AG04449 (cell line): ENCODE results near the gene AFAP1.
A peak's percentile ranks its signal among the peaks of the same experiment; 100 is the strongest.
"Not testable (repeated sequence)": the region's sequence is repeated elsewhere in the genome, so short reads cannot be mapped to it uniquely, and the experiment has no call there.

Experiments used
- CTCF ChIA-PET: fragments of 350-600 bp; formaldehyde crosslinking; extraction: SDS; loops from one replicate; lab custom pipeline; 2021; ENCODE audit warnings: antibody characterized with exemption; lab: Yijun Ruan, JAX
- POLR2A ChIA-PET: fragments of 400-600, 350-600 bp; formaldehyde crosslinking; extraction: SDS; loops from one replicate; lab custom pipeline; 2020; ENCODE audit warnings: antibody characterized with exemption, inconsistent platforms; lab: Yijun Ruan, JAX
- DNase-seq: peaks from one replicate; pipeline ENCODE4 v3.0.0-alpha.2; 2010; ENCODE audit warnings: low read depth, low spot score
- H3K4me3 ChIP-seq: 2 replicates; pipeline ENCODE4 v1.5.1; 2011; ENCODE audit warnings: low read depth, mild to moderate bottlenecking, control low read depth, low read length
- CTCF ChIP-seq: IDR thresholded peaks from one replicate; pipeline ENCODE4 v1.5.1; 2011; ENCODE audit warnings: mild to moderate bottlenecking, moderate library complexity, low read length, control low read depth, inconsistent platforms; ENCODE audit not compliant: insufficient read depth; ENCODE audit errors: missing control alignments

Gene AFAP1

GRCh38 chr4:7947927-7948326 lies 8.3 kb upstream of the AFAP1 start:
- ChIA-PET CTCF (interaction anchor here (1.5 to 1.9 kb wide), 2 partner anchors 10 to 12 kb away, joined by 3 to 7 read pairs; no protein-coding TSS in a partner anchor), POLR2A (interaction anchor here (1.7 kb wide), 1 partner anchor 8 kb away, joined by 5 read pairs; the partner anchor contains the start of gene AFAP1)
- no peak for DNase-seq
- H3K4me3 ChIP-seq: no peak overlapping the region
- no peak for TF ChIP-seq CTCF

- ChIA-PET CTCF (interaction anchor here (0.8 to 1.6 kb wide), 3 partner anchors 10 to 42 kb away, joined by 4 to 6 read pairs (median 5); no protein-coding TSS in a partner anchor), POLR2A (no interaction called here)
These were observed 6.2 kb upstream of the AFAP1 start for GRCh38 chr4:7945709-7946380.

GRCh38 chr4:7944599-7945220 lies 5.0 kb upstream of the AFAP1 start:
- CTCF ChIA-PET: interaction anchor here (1.6 kb wide), 1 partner anchor 44 kb away, joined by 6 read pairs; no protein-coding TSS in a partner anchor
- DNase-seq: peak; percentile 36
- no peak for TF ChIP-seq CTCF
- no peak overlapping the region for H3K4me3 ChIP-seq
- POLR2A ChIA-PET: interaction anchor here (0.6 kb wide), 2 partner anchors 16 to 110 kb away, joined by 3 read pairs; no protein-coding TSS in a partner anchor

More at GRCh38 chr4:7945709-7946380, 6.2 kb upstream of the AFAP1 start:
- no peak for TF ChIP-seq CTCF
- no peak overlapping the region for H3K4me3 ChIP-seq
- DNase-seq: no peak

GRCh38 chr4:7943688-7944087 lies 4.0 kb upstream of the AFAP1 start:
- H3K4me3 ChIP-seq, DNase-seq, POLR2A ChIA-PET: not testable (repeated sequence)
- CTCF ChIA-PET: interaction anchor here (1.9 kb wide), 1 partner anchor 12 kb away, joined by 5 read pairs; no protein-coding TSS in a partner anchor

GRCh38 chr4:7943211-7943610 lies 3.5 kb upstream of the AFAP1 start:
- no peak overlapping the region for H3K4me3 ChIP-seq
- ChIA-PET CTCF (interaction anchor here (1.9 kb wide), 1 partner anchor 13 kb away, joined by 5 read pairs; no protein-coding TSS in a partner anchor), POLR2A (no interaction called here)
- no peak for DNase-seq
- TF ChIP-seq CTCF: no peak

GRCh38 chr4:7941965-7942496 lies 2.4 kb upstream of the AFAP1 start:
- CTCF ChIA-PET: interaction anchor here (1.9 to 2.7 kb wide), 2 partner anchors 11 to 14 kb away, joined by 5 to 10 read pairs; no protein-coding TSS in a partner anchor
- no peak for TF ChIP-seq CTCF
- H3K4me3 ChIP-seq: no peak overlapping the region
- DNase-seq: no peak
- POLR2A ChIA-PET: interaction anchor here (0.6 kb wide), 1 partner anchor 34 kb away, joined by 4 read pairs; no protein-coding TSS in a partner anchor
